AG09309 (cell line): ENCODE measurements around the gene EPHB2.

Experiments
- DNase-seq: peaks from one replicate; pipeline ENCODE4 v3.0.0-alpha.2; 2010; ENCODE audit warnings: low read depth
- H3K4me3 ChIP-seq: 2 replicates; pipeline ENCODE4 v1.5.1; 2011; ENCODE audit warnings: mild to moderate bottlenecking, low read depth, low read length, moderate library complexity; ENCODE audit not compliant: control insufficient read depth
- CTCF ChIP-seq: IDR thresholded peaks from 2 replicates; pipeline ENCODE4 v1.5.1; 2011; ENCODE audit warnings: mild to moderate bottlenecking, low read depth, low read length, inconsistent platforms; ENCODE audit not compliant: insufficient read depth, control insufficient read depth; ENCODE audit errors: missing control alignments

EPHB2 gene

GRCh38 chr1:22903113-22903512 is 192.5 kb downstream of the EPHB2 start:
- peak; percentile 8 for DNase-seq
- no peak for TF ChIP-seq CTCF
- no peak overlapping the region for H3K4me3 ChIP-seq

GRCh38 chr1:22906968-22907367 is 196.3 kb downstream of the EPHB2 start:
- DNase-seq = no peak
- H3K4me3 ChIP-seq = no peak overlapping the region
- no peak for TF ChIP-seq CTCF

GRCh38 chr1:22907528-22907927 is 196.9 kb downstream of the EPHB2 start:
- TF ChIP-seq CTCF = no peak
- no peak for DNase-seq

GRCh38 chr1:22908880-22909426 is 198.3 kb downstream of the EPHB2 start:
- no peak overlapping the region for H3K4me3 ChIP-seq
- no peak for TF ChIP-seq CTCF
- no peak for DNase-seq

More at GRCh38 chr1:22907528-22907927, 196.9 kb downstream of the EPHB2 start:
- H3K4me3 ChIP-seq = no peak overlapping the region

GRCh38 chr1:22910286-22910685 is 199.6 kb downstream of the EPHB2 start:
- no peak for TF ChIP-seq CTCF
- H3K4me3 ChIP-seq = no peak overlapping the region
- no peak for DNase-seq

- no peak overlapping the region for H3K4me3 ChIP-seq
- no peak for TF ChIP-seq CTCF
- no peak for DNase-seq
Observed at GRCh38 chr1:22910986-22911651, 200.5 kb downstream of the EPHB2 start.
